Non-pigmented ciliary epithelial cell (primary cell): Measurements from ENCODE around the gene DIAPH2.
"Not testable (repeated sequence)": the region's sequence is repeated elsewhere in the genome, so short reads cannot be mapped to it uniquely, and the experiment has no call there.

ENCODE experiments used
- DNase-seq: peaks from one replicate; pipeline ENCODE4 v3.0.0-alpha.2; 2010; ENCODE audit warnings: low read depth

Gene DIAPH2

DNA sequence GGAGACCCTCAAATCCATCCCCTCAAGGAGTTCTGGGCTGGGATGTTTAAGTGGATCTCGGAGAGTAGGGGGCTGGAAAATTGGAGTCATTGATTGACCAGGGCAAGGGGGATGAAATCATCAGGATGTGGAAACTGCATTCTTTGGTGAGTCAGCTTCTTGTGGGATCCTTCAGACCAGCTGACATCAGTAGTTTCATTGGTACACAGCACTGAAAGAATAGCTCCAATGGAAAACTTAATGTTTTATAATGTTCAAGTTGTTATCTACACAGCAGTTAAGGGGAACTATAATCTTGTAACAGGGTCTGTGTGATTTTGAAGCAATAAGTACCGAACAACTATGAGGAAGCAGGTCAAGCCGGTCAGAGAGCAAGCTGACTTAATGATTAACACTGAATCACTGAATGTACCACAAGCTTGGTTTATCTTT is 705.1 kb downstream of the DIAPH2 start:
- peak; percentile 64 for DNase-seq

DNA sequence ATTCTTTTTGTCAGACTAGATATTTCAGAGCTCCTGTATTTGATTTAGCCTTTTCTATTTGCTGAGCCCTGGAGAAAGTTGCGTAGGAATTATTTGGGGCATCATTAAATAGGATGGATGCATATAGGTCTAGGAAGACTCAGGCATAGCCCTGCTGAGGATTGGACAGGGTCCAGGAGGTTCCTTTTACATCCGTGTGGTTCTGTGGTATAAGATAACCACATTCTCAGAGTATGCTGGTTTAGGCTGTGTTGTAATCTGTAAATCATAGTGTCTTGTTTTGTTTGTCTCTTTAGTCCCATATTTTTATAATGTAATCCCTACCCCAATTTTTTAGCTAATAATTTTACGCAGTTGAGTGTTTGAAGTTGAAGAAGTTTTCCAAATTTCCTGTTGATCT is 712.7 kb downstream of the DIAPH2 start:
- no peak for DNase-seq

DNA sequence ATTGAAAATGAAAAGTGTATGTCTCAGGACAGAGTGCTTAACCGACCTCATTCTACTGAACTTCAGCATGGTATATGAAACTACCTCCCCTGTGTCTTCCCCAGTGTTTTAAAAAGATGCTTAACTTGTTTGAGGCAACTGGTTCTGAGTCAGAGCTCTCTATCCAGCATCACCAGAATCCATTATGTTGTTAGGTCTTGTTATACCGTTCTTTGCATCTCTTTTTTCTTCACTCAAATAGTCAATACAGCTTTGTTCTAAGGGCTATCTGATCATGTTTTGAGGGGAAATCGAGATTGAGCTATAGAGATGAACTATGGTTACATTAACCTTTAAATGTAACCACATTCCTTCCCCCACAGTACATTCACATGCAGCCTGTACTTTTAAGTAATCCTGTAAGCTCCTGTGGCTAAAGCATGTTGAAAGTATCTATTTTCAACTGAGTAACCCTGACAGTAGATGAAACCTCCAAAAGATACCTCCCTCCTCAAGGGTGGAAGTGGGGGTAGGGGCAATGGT is 713.4 kb downstream of the DIAPH2 start:
- DNase-seq = no peak

GRCh38 chrX:97399400-97399799 is 714.8 kb downstream of the DIAPH2 start:
- peak; percentile 43 for DNase-seq

GRCh38 chrX:97400492-97400891 is 715.9 kb downstream of the DIAPH2 start:
- DNase-seq = no peak

- DNase-seq = no peak
Observed at GRCh38 chrX:97401154-97401553, 716.5 kb downstream of the DIAPH2 start.

GRCh38 chrX:97401586-97402136 is 717.0 kb downstream of the DIAPH2 start:
- DNase-seq = no peak

DNA sequence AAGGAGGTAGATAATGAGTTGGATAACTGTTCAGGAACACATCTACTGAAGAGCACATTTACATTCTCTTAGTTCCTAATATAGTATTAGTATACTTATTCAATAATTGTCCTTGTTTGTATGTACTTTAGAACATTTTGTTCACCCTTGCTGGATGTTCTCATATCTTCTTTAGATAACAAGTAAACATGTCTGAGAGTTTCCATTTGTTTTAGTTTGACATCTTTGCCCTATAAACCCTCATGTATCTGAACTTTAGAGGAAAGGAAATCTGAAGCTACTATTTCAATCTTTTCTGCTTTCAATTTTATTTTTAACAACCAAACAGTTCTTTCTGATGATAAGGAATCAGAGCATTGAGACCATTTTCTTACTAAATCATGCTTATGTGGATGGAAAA is 717.7 kb downstream of the DIAPH2 start:
- DNase-seq = no peak

- no peak for DNase-seq
Observed at GRCh38 chrX:97402903-97403302, 718.3 kb downstream of the DIAPH2 start.

DNA sequence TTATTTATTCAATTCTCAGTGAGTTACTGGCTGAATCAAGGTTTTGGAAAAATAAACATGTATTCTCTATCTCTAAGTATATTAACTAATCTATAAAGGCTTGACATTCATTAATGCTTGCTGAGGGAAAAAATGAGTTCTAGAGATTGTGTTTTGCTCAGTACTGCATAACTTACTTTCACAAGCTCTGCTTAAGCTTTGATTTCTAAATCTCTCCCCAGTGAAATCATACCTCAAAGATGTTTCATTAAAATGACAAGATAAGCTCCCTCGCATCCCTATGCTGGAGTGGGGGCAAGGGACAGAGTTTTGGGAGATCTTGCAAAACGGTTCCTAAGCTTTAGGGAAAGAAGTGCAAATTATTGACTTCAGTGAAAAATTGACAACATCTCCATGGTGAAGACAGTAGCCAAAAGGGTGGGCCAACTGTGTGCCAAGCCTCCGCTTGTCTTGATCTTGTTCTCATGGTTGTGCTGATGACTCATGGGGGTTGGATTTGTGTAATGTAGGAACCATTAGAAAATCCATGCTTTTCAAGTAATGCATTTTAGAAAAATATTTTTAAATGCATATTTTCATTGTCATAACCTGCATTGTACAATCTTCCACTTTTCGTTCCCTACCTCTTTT is 720.5 kb downstream of the DIAPH2 start:
- no peak for DNase-seq

DNA sequence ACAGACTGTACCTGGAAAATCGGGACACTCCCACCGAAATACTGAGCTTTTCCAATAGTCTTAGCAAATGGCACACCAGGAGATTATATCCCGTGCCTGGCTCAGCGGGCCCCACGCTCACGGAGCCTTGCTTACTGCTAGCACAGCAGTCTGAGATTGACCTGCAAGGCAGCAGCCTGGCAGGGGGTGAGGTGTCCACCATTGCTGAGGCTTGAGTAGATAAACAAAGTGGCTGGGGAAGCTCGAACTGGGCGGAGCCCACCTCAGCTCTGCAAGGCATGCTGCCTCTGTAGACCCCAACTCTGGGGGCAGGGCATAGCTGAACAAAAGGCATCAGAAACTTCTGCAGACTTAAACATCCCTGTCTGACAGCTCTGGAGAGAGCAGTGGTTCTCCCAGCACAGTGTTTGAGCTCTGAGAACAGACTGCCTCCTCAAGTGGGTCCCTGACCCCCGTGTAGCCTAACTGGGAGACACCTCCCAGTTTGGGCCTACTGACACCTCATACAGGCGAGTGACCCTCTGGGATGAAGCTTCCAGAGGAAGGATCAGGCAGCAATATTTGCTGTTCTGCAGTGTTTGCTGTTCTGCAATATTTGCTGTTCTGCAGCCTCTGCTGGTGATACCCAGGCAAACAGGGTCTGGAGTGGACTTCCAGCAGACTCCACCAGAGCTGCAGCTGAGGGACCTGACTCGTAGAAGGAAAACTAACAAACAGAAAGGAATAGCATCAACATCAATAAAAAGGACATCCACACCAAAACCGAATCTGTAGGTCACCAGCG is 725.2 kb downstream of the DIAPH2 start:
- not testable (repeated sequence) for DNase-seq

DNA sequence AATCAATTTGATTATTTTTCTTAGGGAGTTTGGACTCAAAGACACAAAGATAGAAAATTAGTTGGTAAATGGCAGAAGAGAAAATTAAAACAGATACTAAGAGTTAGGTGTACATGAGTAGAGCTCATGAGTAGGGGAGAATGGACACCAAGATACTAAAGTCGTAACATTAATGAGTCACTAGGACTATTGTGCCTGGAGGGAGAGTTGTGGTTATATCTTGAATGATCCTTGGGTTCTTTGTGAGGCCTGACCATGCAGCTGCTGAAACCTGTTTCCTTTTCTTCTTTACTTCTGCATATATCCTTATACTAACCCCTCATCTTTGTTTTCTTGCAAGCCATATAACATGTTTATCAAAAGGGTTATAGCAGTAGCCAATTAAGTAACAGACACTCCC is 731.8 kb downstream of the DIAPH2 start:
- DNase-seq = no peak

- DNase-seq = no peak
Observed at GRCh38 chrX:97429101-97429500, 744.5 kb downstream of the DIAPH2 start.

GRCh38 chrX:97431281-97431680 is 746.6 kb downstream of the DIAPH2 start:
- DNase-seq = no peak

GRCh38 chrX:97446298-97446882 is 761.7 kb downstream of the DIAPH2 start:
- DNase-seq = no peak

GRCh38 chrX:97447306-97447705 is 762.7 kb downstream of the DIAPH2 start:
- DNase-seq = no peak

- no peak for DNase-seq
Observed at GRCh38 chrX:97452283-97452682, 767.6 kb downstream of the DIAPH2 start.

GRCh38 chrX:97461763-97462162 is 777.1 kb downstream of the DIAPH2 start:
- DNase-seq = no peak

GRCh38 chrX:97471071-97471470 is 786.4 kb downstream of the DIAPH2 start:
- no peak for DNase-seq

GRCh38 chrX:97474933-97475332 is 790.3 kb downstream of the DIAPH2 start:
- no peak for DNase-seq

GRCh38 chrX:97479106-97479890 is 794.7 kb downstream of the DIAPH2 start:
- DNase-seq = no peak

DNA sequence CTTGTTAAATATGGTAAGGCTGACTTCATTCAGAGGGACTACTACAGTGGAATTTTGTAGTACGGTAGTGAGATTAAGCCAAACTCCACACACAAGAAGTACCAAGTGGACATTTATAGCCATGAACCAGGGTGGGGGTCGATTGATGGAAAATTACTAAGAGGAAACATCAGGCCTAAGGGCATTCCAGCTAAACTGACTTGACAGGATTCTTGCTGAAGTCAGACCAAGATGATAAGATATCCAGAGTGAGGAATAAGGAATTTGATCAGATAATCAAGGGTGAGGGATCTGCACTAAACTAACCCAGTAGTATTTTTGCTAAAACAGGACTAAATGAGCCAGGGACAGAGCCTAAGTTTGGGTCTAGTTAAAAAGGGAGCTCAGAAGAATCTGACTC is 796.6 kb downstream of the DIAPH2 start:
- DNase-seq = no peak
